ENCODE data around the gene SEMA7A. TPM values are rescaled to one million over a fixed set of nuclear protein-coding genes. Genes with fewer than 3 reads are reported as not detected.
A peak's percentile ranks its signal among the peaks of the same experiment; 100 is the strongest.

The SEMA7A gene
- total and polyA plus RNA-seq, 2 of the 4 experiments (the other 2 are of a cell fraction): 30.5 to 87.3 TPM

GRCh38 chr15:74382004-74382816 is 51.5 kb downstream of the SEMA7A start (continued):
- no peak for TF ChIP-seq CEBPB (IDR thresholded peaks at IDR 0.05; ENCODE audit: low read depth, low read length)
- TF ChIP-seq MAZ (IDR thresholded peaks at IDR 0.05; ENCODE audit: borderline replicate concordance, low read depth, low read length): peak; percentile 32; the same call in 1 of the 2 replicates
- no peak for TF ChIP-seq RCOR1 (IDR thresholded peaks at IDR 0.05; ENCODE audit: insufficient replicate concordance, low read length)

GRCh38 chr15:74381481-74381880 is 52.3 kb downstream of the SEMA7A start:
- Histone ChIP-seq H3K18ac (ENCODE audit: low read depth, low read length) (no peak overlapping the region), H2BK5ac (ENCODE audit: low read depth, low read length, poor library complexity, severe bottlenecking) (no peak overlapping the region), H4K8ac (ENCODE audit: low read depth in 2 of 2, low read length in 2 of 2) (no peak overlapping the region), H3K27ac (ENCODE audit: insufficient read depth, low read length) (no peak overlapping the region), H3K36me3 (ENCODE audit: control insufficient read depth, insufficient read depth, low read length) (no peaks in the 10 kb centered on the region), H2AK5ac (ENCODE audit: low read depth, low read length) (no peak overlapping the region; the same call in 1 of the 2 replicates), H3K9me3 (ENCODE audit: control insufficient read depth, insufficient read depth, low read length) (no peaks in the 10 kb centered on the region), H4K91ac (ENCODE audit: insufficient read depth, low read depth, low read length) (no peak overlapping the region), H4K5ac (ENCODE audit: low read depth, low read length) (no peak overlapping the region), H3K23ac (ENCODE audit: low read depth, low read length) (no peak overlapping the region), H3K14ac (replicated peaks; ENCODE audit: low read depth, low read length) (no peak overlapping the region), H3K9me1 (ENCODE audit: insufficient read depth, low read length) (peaks cover 8% of the 10 kb centered on the region; the same call in 1 of the 2 replicates), H3K4me3 (ENCODE audit: insufficient read depth, low read depth, low read length) (no peak overlapping the region), H3K4me2 (ENCODE audit: low read depth, low read length) (no peak overlapping the region), H3K9ac (ENCODE audit: low read depth, low read length) (no peak overlapping the region), H3K27me3 (ENCODE audit: control insufficient read depth, insufficient read depth, low read length) (no peaks in the 10 kb centered on the region), H4K20me1 (ENCODE audit: insufficient read depth, low read length) (no peaks in the 10 kb centered on the region), H3K4ac (ENCODE audit: low read depth, low read length) (no peak overlapping the region), H3K56ac (ENCODE audit: extremely low read depth, insufficient read depth, low read length) (no peak overlapping the region), H2AFZ (replicated peaks; ENCODE audit: low read length, poor library complexity) (peak overlapping the region; percentile 18), H2BK20ac (ENCODE audit: low read depth, low read length) (no peak overlapping the region), H2AK9ac (replicated peaks; ENCODE audit: low read depth, low read length, poor library complexity) (no peak overlapping the region), H3K79me1 (ENCODE audit: low read depth in 1 of 2, low read length in 2 of 2) (peaks cover 0 to 5% of the 10 kb centered on the region in 2 experiments; a peak in 1 of 4 replicates), H2BK120ac (ENCODE audit: low read depth, low read length) (no peak overlapping the region), H2BK15ac (ENCODE audit: low read depth, low read length) (no peak overlapping the region), H3K4me1 (ENCODE audit: control insufficient read depth, insufficient read depth, low read length) (peaks cover 4% of the 10 kb centered on the region; the same call in 1 of the 2 replicates)
- ATAC-seq (ENCODE audit: low read depth) (no peak), DNase-seq (no peak)
- in situ Hi-C loops (cut with MboI; ENCODE audit: low sequenced_read_pairs) (loop anchor here (5.0 kb wide), 1 partner anchor 56 kb away; no protein-coding TSS in a partner anchor), intact Hi-C loops (cut with micrococcal nuclease) (loop anchor here (5.0 kb wide), 1 partner anchor 166 kb away; no protein-coding TSS in a partner anchor), dilution Hi-C loops (cut with HindIII; ENCODE audit: low sequenced_read_pairs, unreplicated experiment) (no loop called here)
- CTCF ChIA-PET: interaction anchor here (1.2 to 5.3 kb wide), 4 partner anchors 49 to 108 kb away, joined by 3 to 31 read pairs (median 4); no protein-coding TSS in a partner anchor
- no CpG with 5 or more reads among the region's 5 CpGs for WGBS, 2 experiments (ENCODE audit: extremely low coverage in 2 of 2, insufficient read length in 1 of 2)
- BruUV-seq (replicated peaks): no TSS peak
- POLR2A ChIA-PET (ENCODE audit: unreplicated experiment): no interaction called here
- TF ChIP-seq MXI1 (IDR thresholded peaks at IDR 0.05; ENCODE audit: borderline replicate concordance, low read depth, low read length) (no peak), FOS (IDR thresholded peaks at IDR 0.05; ENCODE audit: low read depth, low read length) (no peak), MAZ (IDR thresholded peaks at IDR 0.05; ENCODE audit: borderline replicate concordance, low read depth, low read length) (no peak), CHD1 (IDR thresholded peaks at IDR 0.05; ENCODE audit: low read depth, low read length) (no peak), USF2 (IDR thresholded peaks at IDR 0.05; ENCODE audit: low read depth, low read length) (no peak), RCOR1 (IDR thresholded peaks at IDR 0.05; ENCODE audit: insufficient replicate concordance, low read length) (no peak), SMC3 (IDR thresholded peaks at IDR 0.05; ENCODE audit: low read depth, low read length) (no peak), RFX5 (IDR thresholded peaks at IDR 0.05; ENCODE audit: low read depth, low read length) (no peak), CEBPB (IDR thresholded peaks at IDR 0.05; ENCODE audit: low read depth, low read length) (no peak), MAFK (IDR thresholded peaks at IDR 0.05; ENCODE audit: low read depth, low read length) (no peak), RAD21 (IDR thresholded peaks at IDR 0.05; ENCODE audit: low read length) (no peak)
- TF ChIP-seq, protein P1, sequence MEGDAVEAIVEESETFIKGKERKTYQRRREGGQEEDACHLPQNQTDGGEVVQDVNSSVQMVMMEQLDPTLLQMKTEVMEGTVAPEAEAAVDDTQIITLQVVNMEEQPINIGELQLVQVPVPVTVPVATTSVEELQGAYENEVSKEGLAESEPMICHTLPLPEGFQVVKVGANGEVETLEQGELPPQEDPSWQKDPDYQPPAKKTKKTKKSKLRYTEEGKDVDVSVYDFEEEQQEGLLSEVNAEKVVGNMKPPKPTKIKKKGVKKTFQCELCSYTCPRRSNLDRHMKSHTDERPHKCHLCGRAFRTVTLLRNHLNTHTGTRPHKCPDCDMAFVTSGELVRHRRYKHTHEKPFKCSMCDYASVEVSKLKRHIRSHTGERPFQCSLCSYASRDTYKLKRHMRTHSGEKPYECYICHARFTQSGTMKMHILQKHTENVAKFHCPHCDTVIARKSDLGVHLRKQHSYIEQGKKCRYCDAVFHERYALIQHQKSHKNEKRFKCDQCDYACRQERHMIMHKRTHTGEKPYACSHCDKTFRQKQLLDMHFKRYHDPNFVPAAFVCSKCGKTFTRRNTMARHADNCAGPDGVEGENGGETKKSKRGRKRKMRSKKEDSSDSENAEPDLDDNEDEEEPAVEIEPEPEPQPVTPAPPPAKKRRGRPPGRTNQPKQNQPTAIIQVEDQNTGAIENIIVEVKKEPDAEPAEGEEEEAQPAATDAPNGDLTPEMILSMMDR (conservative IDR thresholded peaks at IDR 0.05; ENCODE audit: low read depth, low read length): no peak
